ENCODE results near the gene TCF3.
"Not testable (repeated sequence)": the region's sequence is repeated elsewhere in the genome, so short reads cannot be mapped to it uniquely, and the experiment has no call there.

The TCF3 gene

GRCh38 chr19:1680976-1681375, 28.6 kb upstream of the TCF3 start:
- no peaks in the 10 kb centered on the region for H3K9me3 ChIP-seq (ENCODE audit: low read length)
- no peak overlapping the region for H2AFZ ChIP-seq (ENCODE audit: low read depth, low read length)
- H3K4me3 ChIP-seq (ENCODE audit: low read length) = no peak overlapping the region
- peaks cover 31% of the 10 kb centered on the region for H3K27me3 ChIP-seq (ENCODE audit: insufficient read depth, low read length)
- no peaks in the 10 kb centered on the region for H3K36me3 ChIP-seq (ENCODE audit: insufficient read depth, low read length)
- H3K4me1 ChIP-seq (ENCODE audit: insufficient read depth, low read length) = no peaks in the 10 kb centered on the region

GRCh38 chr19:1678073-1678472, 25.7 kb upstream of the TCF3 start:
- peaks cover 39% of the 10 kb centered on the region for H3K27me3 ChIP-seq (ENCODE audit: insufficient read depth, low read length)
- no peak overlapping the region for H3K4me3 ChIP-seq (ENCODE audit: low read length)
- H3K36me3 ChIP-seq (ENCODE audit: insufficient read depth, low read length) = no peaks in the 10 kb centered on the region
- no peaks in the 10 kb centered on the region for H3K9me3 ChIP-seq (ENCODE audit: low read length)
- no peak overlapping the region for H2AFZ ChIP-seq (ENCODE audit: low read depth, low read length)
- H3K4me1 ChIP-seq (ENCODE audit: insufficient read depth, low read length) = no peaks in the 10 kb centered on the region

GRCh38 chr19:1676351-1677266, 24.2 kb upstream of the TCF3 start:
- Histone ChIP-seq H2AFZ (ENCODE audit: low read depth, low read length) (no peak overlapping the region), H3K4me1 (ENCODE audit: insufficient read depth, low read length) (no peaks in the 10 kb centered on the region), H3K36me3 (ENCODE audit: insufficient read depth, low read length) (no peaks in the 10 kb centered on the region), H3K27me3 (ENCODE audit: insufficient read depth, low read length) (peaks cover 43% of the 10 kb centered on the region), H3K4me3 (ENCODE audit: low read length) (no peak overlapping the region), H3K9me3 (ENCODE audit: low read length) (no peaks in the 10 kb centered on the region)

GRCh38 chr19:1675633-1676350, 23.4 kb upstream of the TCF3 start:
- H3K27me3 ChIP-seq (ENCODE audit: insufficient read depth, low read length) = peaks cover 50% of the 10 kb centered on the region

GRCh38 chr19:1674293-1674679, 21.9 kb upstream of the TCF3 start:
- H2AFZ ChIP-seq (ENCODE audit: low read depth, low read length) = no peak overlapping the region
- H3K4me3 ChIP-seq (ENCODE audit: low read length) = no peak overlapping the region
- no peaks in the 10 kb centered on the region for H3K4me1 ChIP-seq (ENCODE audit: insufficient read depth, low read length)
- H3K9me3 ChIP-seq (ENCODE audit: low read length) = no peaks in the 10 kb centered on the region
- peaks cover 60% of the 10 kb centered on the region for H3K27me3 ChIP-seq (ENCODE audit: insufficient read depth, low read length)
- no peaks in the 10 kb centered on the region for H3K36me3 ChIP-seq (ENCODE audit: insufficient read depth, low read length)

More at GRCh38 chr19:1675633-1676350, 23.4 kb upstream of the TCF3 start:
- no peaks in the 10 kb centered on the region for H3K36me3 ChIP-seq (ENCODE audit: insufficient read depth, low read length)
- H2AFZ ChIP-seq (ENCODE audit: low read depth, low read length) = no peak overlapping the region
- no peaks in the 10 kb centered on the region for H3K4me1 ChIP-seq (ENCODE audit: insufficient read depth, low read length)
- H3K9me3 ChIP-seq (ENCODE audit: low read length) = no peaks in the 10 kb centered on the region
- H3K4me3 ChIP-seq (ENCODE audit: low read length) = no peak overlapping the region

- no peaks in the 10 kb centered on the region for H3K9me3 ChIP-seq (ENCODE audit: low read length)
- H3K4me1 ChIP-seq (ENCODE audit: insufficient read depth, low read length) = peaks cover 4% of the 10 kb centered on the region
- H3K4me3 ChIP-seq (ENCODE audit: low read length) = no peak overlapping the region
- H3K27me3 ChIP-seq (ENCODE audit: insufficient read depth, low read length) = peaks cover 64% of the 10 kb centered on the region
- no peaks in the 10 kb centered on the region for H3K36me3 ChIP-seq (ENCODE audit: insufficient read depth, low read length)
- H2AFZ ChIP-seq (ENCODE audit: low read depth, low read length) = no peak overlapping the region
Observed at GRCh38 chr19:1673645-1674292, 21.4 kb upstream of the TCF3 start.

GRCh38 chr19:1672769-1673644, 20.6 kb upstream of the TCF3 start:
- Histone ChIP-seq H3K4me3 (ENCODE audit: low read length) (no peak overlapping the region), H3K9me3 (ENCODE audit: low read length) (no peaks in the 10 kb centered on the region), H3K36me3 (ENCODE audit: insufficient read depth, low read length) (no peaks in the 10 kb centered on the region), H3K4me1 (ENCODE audit: insufficient read depth, low read length) (peaks cover 5% of the 10 kb centered on the region), H2AFZ (ENCODE audit: low read depth, low read length) (no peak overlapping the region), H3K27me3 (ENCODE audit: insufficient read depth, low read length) (peaks cover 72% of the 10 kb centered on the region)

GRCh38 chr19:1672038-1672768, 19.8 kb upstream of the TCF3 start:
- Histone ChIP-seq H3K27me3 (ENCODE audit: insufficient read depth, low read length) (peaks cover 71% of the 10 kb centered on the region), H2AFZ (ENCODE audit: low read depth, low read length) (no peak overlapping the region), H3K4me1 (ENCODE audit: insufficient read depth, low read length) (peaks cover 5% of the 10 kb centered on the region), H3K9me3 (ENCODE audit: low read length) (no peaks in the 10 kb centered on the region), H3K4me3 (ENCODE audit: low read length) (no peak overlapping the region), H3K36me3 (ENCODE audit: insufficient read depth, low read length) (no peaks in the 10 kb centered on the region)

GRCh38 chr19:1671716-1672037, 19.3 kb upstream of the TCF3 start:
- no peaks in the 10 kb centered on the region for H3K36me3 ChIP-seq (ENCODE audit: insufficient read depth, low read length)
- peaks cover 67% of the 10 kb centered on the region for H3K27me3 ChIP-seq (ENCODE audit: insufficient read depth, low read length)
- peaks cover 5% of the 10 kb centered on the region for H3K4me1 ChIP-seq (ENCODE audit: insufficient read depth, low read length)
- H3K4me3 ChIP-seq (ENCODE audit: low read length) = no peak overlapping the region
- no peaks in the 10 kb centered on the region for H3K9me3 ChIP-seq (ENCODE audit: low read length)
- H2AFZ ChIP-seq (ENCODE audit: low read depth, low read length) = no peak overlapping the region

- H3K36me3 ChIP-seq (ENCODE audit: insufficient read depth, low read length); H3K4me3 ChIP-seq (ENCODE audit: low read length); H2AFZ ChIP-seq (ENCODE audit: low read depth, low read length); H3K4me1 ChIP-seq (ENCODE audit: insufficient read depth, low read length); H3K9me3 ChIP-seq (ENCODE audit: low read length): not testable (repeated sequence)
- H3K27me3 ChIP-seq (ENCODE audit: insufficient read depth, low read length) = peaks cover 57% of the 10 kb centered on the region
Observed at GRCh38 chr19:1670747-1671146, 18.3 kb upstream of the TCF3 start.

- Histone ChIP-seq H3K27me3 (ENCODE audit: insufficient read depth, low read length) (peaks cover 47% of the 10 kb centered on the region), H3K4me1 (ENCODE audit: insufficient read depth, low read length) (peaks cover 12% of the 10 kb centered on the region), H3K9me3 (ENCODE audit: low read length) (no peaks in the 10 kb centered on the region), H3K4me3 (ENCODE audit: low read length) (no peak overlapping the region), H2AFZ (ENCODE audit: low read depth, low read length) (no peak overlapping the region), H3K36me3 (ENCODE audit: insufficient read depth, low read length) (no peaks in the 10 kb centered on the region)
Observed at GRCh38 chr19:1668486-1669270, 16.3 kb upstream of the TCF3 start.
